Choroid plexus epithelial cell (primary cell): ENCODE data around the gene SYT14.
A peak's percentile ranks its signal among the peaks of the same experiment; 100 is the strongest.
"Not testable (repeated sequence)": the region's sequence is repeated elsewhere in the genome, so short reads cannot be mapped to it uniquely, and the experiment has no call there.

Experiments
- DNase-seq: peaks from one replicate; pipeline ENCODE4 v3.0.0-alpha.2; 2010; ENCODE audit warnings: low read depth
- H3K4me3 ChIP-seq: 2 replicates; pipeline ENCODE4 v1.5.1; 2011; ENCODE audit warnings: low read depth, mild to moderate bottlenecking, control low read depth, low read length, moderate library complexity
- TF ChIP-seq, protein P1 (sequence below): conservative IDR thresholded peaks from 2 replicates; pipeline ENCODE4 v1.5.1; 2011; ENCODE audit warnings: low read depth, mild to moderate bottlenecking, control low read depth, inconsistent platforms, low read length, moderate library complexity

Gene SYT14

DNA sequence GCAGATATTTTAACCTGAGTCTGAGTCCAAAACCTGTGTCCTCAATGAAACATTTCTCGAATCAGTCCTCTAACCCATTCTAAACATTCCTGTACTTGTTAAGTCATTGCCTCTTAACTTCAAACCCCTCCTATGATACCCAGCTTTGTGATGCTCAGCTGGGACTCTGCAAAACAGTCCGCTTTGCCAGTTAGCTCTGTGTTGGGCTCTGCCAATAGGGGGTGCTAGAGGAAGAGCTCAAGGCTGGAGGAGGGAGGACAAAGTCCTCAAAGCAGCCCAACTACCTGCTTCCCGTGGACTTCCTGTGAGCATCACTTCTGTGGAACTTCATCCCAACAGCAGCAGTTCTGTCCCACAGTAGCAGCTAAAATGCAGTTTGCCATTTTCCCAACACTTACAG lies 38.1 kb upstream of the SYT14 start:
- DNase-seq, result no peak
- no peak overlapping the region for H3K4me3 ChIP-seq
- TF ChIP-seq, protein P1, sequence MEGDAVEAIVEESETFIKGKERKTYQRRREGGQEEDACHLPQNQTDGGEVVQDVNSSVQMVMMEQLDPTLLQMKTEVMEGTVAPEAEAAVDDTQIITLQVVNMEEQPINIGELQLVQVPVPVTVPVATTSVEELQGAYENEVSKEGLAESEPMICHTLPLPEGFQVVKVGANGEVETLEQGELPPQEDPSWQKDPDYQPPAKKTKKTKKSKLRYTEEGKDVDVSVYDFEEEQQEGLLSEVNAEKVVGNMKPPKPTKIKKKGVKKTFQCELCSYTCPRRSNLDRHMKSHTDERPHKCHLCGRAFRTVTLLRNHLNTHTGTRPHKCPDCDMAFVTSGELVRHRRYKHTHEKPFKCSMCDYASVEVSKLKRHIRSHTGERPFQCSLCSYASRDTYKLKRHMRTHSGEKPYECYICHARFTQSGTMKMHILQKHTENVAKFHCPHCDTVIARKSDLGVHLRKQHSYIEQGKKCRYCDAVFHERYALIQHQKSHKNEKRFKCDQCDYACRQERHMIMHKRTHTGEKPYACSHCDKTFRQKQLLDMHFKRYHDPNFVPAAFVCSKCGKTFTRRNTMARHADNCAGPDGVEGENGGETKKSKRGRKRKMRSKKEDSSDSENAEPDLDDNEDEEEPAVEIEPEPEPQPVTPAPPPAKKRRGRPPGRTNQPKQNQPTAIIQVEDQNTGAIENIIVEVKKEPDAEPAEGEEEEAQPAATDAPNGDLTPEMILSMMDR, result peak; percentile 45

DNA sequence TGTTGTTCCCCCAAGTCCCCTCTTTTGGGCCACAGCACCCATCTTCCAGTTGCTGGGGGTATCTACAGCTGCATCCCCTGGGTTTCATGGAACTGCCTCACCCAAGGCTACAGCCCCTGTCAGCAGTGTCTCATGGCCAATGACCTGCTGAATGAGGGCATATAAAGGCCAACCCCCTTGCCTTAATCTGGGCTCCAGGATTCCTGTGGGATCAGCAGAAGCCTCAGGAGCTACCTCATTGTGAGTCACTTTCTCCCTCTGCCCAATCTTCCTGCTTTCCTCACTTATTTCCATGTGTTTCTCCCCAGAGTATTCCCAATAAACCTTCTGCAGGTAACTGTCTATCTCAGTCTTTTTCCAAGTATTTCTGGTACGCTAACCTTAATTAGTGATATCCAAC lies 37.3 kb upstream of the SYT14 start:
- no peak overlapping the region for H3K4me3 ChIP-seq
- TF ChIP-seq, protein P1, result no peak
- no peak for DNase-seq

DNA sequence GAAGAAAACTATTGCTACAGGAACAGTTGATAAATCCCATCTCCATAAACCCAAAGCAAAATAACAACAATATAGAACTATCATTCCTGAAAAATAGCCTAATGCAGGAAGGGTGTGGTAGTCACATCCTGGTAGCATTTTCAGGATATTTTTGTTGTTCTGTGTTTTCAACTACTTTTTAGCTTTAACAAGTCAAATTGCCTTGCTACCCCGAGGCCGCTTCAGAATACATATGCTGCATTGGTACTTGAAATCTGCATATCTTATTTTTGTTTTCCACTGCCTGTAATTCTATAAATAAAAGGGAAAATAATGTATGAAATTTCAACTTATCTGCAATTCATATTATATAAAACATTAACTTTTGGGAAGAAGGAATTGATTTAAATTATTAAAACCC lies 36.8 kb upstream of the SYT14 start:
- TF ChIP-seq, protein P1, result no peak
- no peak overlapping the region for H3K4me3 ChIP-seq
- no peak for DNase-seq

DNA sequence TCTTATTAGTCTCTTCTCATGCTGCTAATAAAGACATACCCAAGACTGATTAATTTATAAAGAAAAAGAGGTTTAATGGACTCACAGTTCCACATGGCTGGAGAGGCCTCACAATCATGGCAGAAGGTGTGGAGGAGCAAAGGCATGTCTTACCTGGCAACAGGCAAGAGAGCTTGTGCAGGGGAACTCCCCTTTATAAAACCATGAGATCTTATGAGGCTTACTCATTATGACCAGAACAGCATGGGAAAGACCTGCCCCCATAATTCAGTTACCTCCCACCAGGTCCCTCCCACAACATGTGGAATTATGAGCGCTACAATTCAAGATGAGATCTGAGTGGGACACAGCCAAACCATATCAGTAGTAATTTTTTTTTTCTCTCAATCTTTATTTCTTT lies 33.2 kb upstream of the SYT14 start:
- DNase-seq, H3K4me3 ChIP-seq: not testable (repeated sequence)

DNA sequence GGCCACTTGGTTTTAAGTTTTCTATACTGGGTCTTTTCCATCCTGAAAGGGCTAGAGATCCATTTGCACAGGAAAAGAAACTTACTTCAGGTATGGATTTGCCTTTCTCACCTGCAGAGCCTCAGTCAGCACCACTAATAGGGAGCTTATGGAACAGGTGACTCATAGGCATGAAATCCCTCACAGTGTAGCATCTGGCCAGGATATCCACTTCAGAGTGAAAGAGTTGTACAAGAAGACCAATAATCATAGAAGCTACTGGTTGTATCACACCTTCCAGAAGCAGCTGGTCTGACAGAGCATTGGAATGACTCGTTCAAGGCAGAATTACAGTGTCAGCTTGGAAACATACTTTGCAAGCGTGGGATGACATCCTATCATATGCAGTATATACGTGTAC lies 26.3 kb upstream of the SYT14 start:
- H3K4me3 ChIP-seq, result no peak overlapping the region
- TF ChIP-seq, protein P1, result no peak
- no peak for DNase-seq

DNA sequence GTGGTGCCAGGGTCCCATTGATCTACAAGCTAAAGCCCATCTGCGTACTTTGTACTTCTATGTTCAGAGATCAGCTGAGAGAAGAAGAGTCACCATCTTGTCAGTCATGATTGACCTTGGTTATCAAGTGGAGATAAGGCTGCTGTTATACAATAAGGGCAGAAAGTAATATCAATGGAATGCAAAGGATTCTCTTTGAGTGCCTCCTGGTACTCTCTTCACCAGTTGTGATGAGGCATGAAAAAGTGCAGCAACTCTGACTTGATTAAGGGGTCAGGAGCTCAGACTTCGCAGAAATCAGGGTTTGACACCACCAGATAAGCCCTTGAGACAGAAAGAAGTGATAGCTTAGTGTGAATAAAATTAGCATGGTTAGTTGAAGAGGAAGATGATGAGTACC lies 25.7 kb upstream of the SYT14 start:
- no peak for DNase-seq
- TF ChIP-seq, protein P1, result no peak
- H3K4me3 ChIP-seq, result no peak overlapping the region

DNA sequence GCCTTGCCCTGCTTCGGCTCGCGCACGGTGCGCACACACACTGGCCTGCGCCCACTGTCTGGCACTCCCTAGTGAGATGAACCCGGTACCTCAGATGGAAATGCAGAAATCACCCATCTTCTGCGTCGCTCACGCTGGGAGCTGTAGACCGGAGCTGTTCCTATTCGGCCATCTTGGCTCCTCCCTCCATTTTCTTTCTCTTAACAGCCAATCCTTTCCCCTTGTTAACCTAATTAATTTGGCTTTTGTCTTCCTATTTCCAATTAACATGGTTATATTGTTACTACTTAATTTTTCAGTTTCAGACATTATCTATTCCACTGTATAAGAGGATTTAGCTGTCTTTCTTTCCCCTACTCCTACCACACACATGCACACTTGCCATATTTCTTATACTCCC lies 18.4 kb upstream of the SYT14 start:
- DNase-seq, H3K4me3 ChIP-seq: not testable (repeated sequence)

DNA sequence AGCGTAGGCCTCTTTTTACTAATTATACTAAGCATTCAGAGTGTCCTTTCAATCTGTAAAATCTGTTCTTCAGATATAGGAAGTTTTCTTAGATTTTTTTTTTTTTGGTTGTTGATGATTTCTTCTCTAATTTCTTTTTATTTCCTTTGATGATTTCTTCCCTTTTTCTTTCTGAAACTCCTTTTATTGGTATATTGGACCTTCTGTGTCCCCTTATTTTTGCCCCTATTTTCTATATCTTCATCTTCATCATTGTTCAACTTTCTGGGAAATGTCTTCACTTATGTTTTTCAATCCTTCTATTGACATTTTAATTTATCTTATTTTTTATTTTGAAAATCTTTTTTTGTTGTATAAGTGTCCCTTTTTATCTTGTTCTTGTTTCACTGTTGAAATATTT lies 17.2 kb upstream of the SYT14 start:
- H3K4me3 ChIP-seq, result no peak overlapping the region
- TF ChIP-seq, protein P1, result no peak
- no peak for DNase-seq
